ENCODE measurements around the gene MEGF6. TPM values are rescaled to one million over a fixed set of nuclear protein-coding genes. Genes with fewer than 3 reads are reported as not detected.

Gene MEGF6
- total RNA-seq, 5 donors from 2014 or later (not counting 1 experiment from before 2014, with no cell fraction given), result 63.3 to 213 (median 193) TPM

DNA sequence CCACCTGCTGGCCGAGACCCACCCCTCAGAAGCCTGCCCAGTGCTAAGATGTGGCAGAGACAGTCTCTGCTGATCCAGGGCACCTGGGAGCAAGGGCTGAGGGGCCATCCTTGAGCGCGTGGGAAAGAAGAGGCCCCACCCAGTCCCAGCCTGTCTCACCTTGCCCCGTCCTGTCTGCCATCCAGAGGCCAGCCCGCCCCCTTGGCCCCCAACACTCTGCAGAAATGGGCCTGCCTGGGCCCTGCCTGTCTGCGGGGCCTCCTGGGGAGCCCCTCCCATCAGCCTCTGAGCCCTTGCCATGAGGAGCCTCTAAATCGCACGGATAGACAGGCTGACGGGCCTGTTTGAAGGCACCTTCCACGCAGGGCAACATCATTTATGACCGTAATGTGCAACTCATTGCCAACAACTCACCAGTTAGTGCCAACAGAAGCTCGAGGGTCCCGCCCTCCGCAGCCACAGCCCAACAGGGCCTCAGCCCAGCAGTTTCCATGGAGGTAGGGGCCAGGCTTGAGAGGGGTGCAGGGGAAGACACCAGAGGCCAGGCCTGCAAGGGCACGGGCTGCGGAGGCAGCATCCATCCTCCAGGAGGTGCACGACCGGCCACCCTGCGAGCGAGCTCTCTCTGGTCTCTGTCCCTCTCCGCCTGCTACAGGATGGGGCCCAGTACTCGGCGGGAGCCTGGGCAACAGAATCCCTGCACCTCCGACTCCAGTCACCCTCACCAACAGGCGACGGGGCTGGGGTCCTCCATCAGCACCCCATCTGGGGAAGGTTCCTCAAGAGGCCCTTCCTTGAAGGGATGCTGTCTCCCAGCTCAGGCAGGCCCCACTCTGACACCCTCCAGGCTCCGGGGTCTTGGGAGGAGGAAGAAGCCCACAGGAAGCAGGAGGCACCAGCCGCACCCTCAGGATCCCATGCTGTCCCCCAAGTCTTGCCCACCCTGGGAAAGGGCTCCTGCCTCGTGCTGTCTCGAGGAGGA is 78.0 kb downstream of the MEGF6 start:
- Histone ChIP-seq H3K27ac (ENCODE audit: low read length) (no peak overlapping the region), H3K4me1 (ENCODE audit: control insufficient read depth in 1 of 2, extremely low read depth in 1 of 2, insufficient read depth in 2 of 2, low read length in 2 of 2) (peaks cover 6 to 28% of the 10 kb centered on the region in 2 experiments), H3K4me3 (ENCODE audit: control insufficient read depth in 1 of 2, extremely low read depth in 1 of 2, low read length in 1 of 2) (no peak overlapping the region), H3K36me3 (ENCODE audit: control insufficient read depth in 2 of 2, extremely low read depth in 1 of 2, insufficient read depth in 1 of 2, low read length in 1 of 2) (peaks cover 0 to 2% of the 10 kb centered on the region in 2 donors), H3K27me3 (replicated peaks in 1 of 2; ENCODE audit: control insufficient read depth in 2 of 2, extremely low read depth in 1 of 2, insufficient read depth in 2 of 2, low read length in 1 of 2) (peaks cover 0 to 14% of the 10 kb centered on the region in 2 experiments), H3K9me3 (no peaks in the 10 kb centered on the region)
- CTCF ChIA-PET, result no interaction called here
- Mint-ChIP-seq H3K27ac (peak overlapping the region; percentile 44 to 69), H3K27me3 (no peaks in the 10 kb centered on the region), H3K36me3 (no peaks in the 10 kb centered on the region), H3K4me3 (peak overlapping the region in 2 of 3 donors; percentile 24 to 74), H3K9me3 (no peaks in the 10 kb centered on the region), H3K4me1 (peaks cover 16 to 23% (median 18%) of the 10 kb centered on the region in 3 donors)
- ATAC-seq (replicated peaks in 1 of 4), result no peak
- 88% methylated on average over 17 of the region's 30 CpGs for WGBS (ENCODE audit: insufficient coverage)
- POLR2A ChIA-PET, result no interaction called here
- DNase-seq, result no peak

GRCh38 chr1:3531928-3532327 is 79.4 kb downstream of the MEGF6 start:
- CTCF ChIA-PET, result interaction anchor here in 1 of 2 donors (0.6 kb wide), 1 partner anchor 231 kb away, joined by 3 read pairs; no protein-coding TSS in a partner anchor

GRCh38 chr1:3530926-3531818 is 80.1 kb downstream of the MEGF6 start:
- H3K36me3 ChIP-seq (ENCODE audit: control insufficient read depth in 2 of 2, extremely low read depth in 1 of 2, insufficient read depth in 1 of 2, low read length in 1 of 2), result peaks cover 0 to 2% of the 10 kb centered on the region in 2 donors
- Mint-ChIP-seq H3K36me3 (no peaks in the 10 kb centered on the region), H3K27ac (peak overlapping the region; percentile 97 to 98), H3K4me3 (peak overlapping the region; percentile 74 to 85 (median 84)), H3K4me1 (peaks cover 19 to 22% (median 19%) of the 10 kb centered on the region in 3 donors), H3K9me3 (no peaks in the 10 kb centered on the region), H3K27me3 (no peaks in the 10 kb centered on the region)
- peak overlapping the region; percentile 41 for H3K27ac ChIP-seq (ENCODE audit: low read length)
- no peaks in the 10 kb centered on the region for H3K9me3 ChIP-seq
- H3K4me3 ChIP-seq (ENCODE audit: control insufficient read depth in 1 of 2, extremely low read depth in 1 of 2, low read length in 1 of 2), result peak overlapping the region; percentile 71 to 72
- CTCF ChIA-PET, result interaction anchor here in 1 of 2 donors (0.6 kb wide), 1 partner anchor 232 kb away, joined by 3 read pairs; no protein-coding TSS in a partner anchor
- DNase-seq (peak; percentile 53 to 90 (median 74)), ATAC-seq (replicated peaks in 1 of 4) (peak; percentile 85 to 89 (median 87))
- H3K27me3 ChIP-seq (replicated peaks in 1 of 2; ENCODE audit: control insufficient read depth in 2 of 2, extremely low read depth in 1 of 2, insufficient read depth in 2 of 2, low read length in 1 of 2), result peaks cover 0 to 6% of the 10 kb centered on the region in 2 experiments
- POLR2A ChIA-PET, result no interaction called here
- peaks cover 6 to 35% of the 10 kb centered on the region in 2 experiments for H3K4me1 ChIP-seq (ENCODE audit: control insufficient read depth in 1 of 2, extremely low read depth in 1 of 2, insufficient read depth in 2 of 2, low read length in 2 of 2)
- 3% methylated on average over 77 of the region's 96 CpGs for whole genome bisulfite sequencing (ENCODE audit: insufficient coverage)

More at GRCh38 chr1:3531928-3532327, 79.4 kb downstream of the MEGF6 start:
- WGBS (ENCODE audit: insufficient coverage), result 83% methylated on average over 10 of the region's 10 CpGs
- H3K4me1 Mint-ChIP-seq, result peaks cover 18 to 22% (median 19%) of the 10 kb centered on the region in 3 donors
- Histone ChIP-seq H3K36me3 (ENCODE audit: control insufficient read depth in 2 of 2, extremely low read depth in 1 of 2, insufficient read depth in 1 of 2, low read length in 1 of 2) (peaks cover 0 to 2% of the 10 kb centered on the region in 2 donors), H3K27me3 (replicated peaks in 1 of 2; ENCODE audit: control insufficient read depth in 2 of 2, extremely low read depth in 1 of 2, insufficient read depth in 2 of 2, low read length in 1 of 2) (peaks cover 0 to 6% of the 10 kb centered on the region in 2 experiments), H3K9me3 (no peaks in the 10 kb centered on the region), H3K4me1 (ENCODE audit: control insufficient read depth in 1 of 2, extremely low read depth in 1 of 2, insufficient read depth in 2 of 2, low read length in 2 of 2) (peaks cover 6 to 35% of the 10 kb centered on the region in 2 experiments), H3K27ac (ENCODE audit: low read length) (no peak overlapping the region), H3K4me3 (ENCODE audit: control insufficient read depth in 1 of 2, extremely low read depth in 1 of 2, low read length in 1 of 2) (no peak overlapping the region)
- peak overlapping the region in 1 of 3 donors; percentile 74 for H3K4me3 Mint-ChIP-seq
- H3K27me3 Mint-ChIP-seq, result no peaks in the 10 kb centered on the region
- H3K36me3 Mint-ChIP-seq, result no peaks in the 10 kb centered on the region
- POLR2A ChIA-PET, result no interaction called here
- DNase-seq, result peak in 1 of 35 experiments; percentile 8
- peak overlapping the region; percentile 71 to 97 for H3K27ac Mint-ChIP-seq
- no peak for ATAC-seq (replicated peaks in 1 of 4)
- H3K9me3 Mint-ChIP-seq, result no peaks in the 10 kb centered on the region

- Mint-ChIP-seq H3K4me1 (peaks cover 19 to 22% (median 19%) of the 10 kb centered on the region in 3 donors), H3K4me3 (peak overlapping the region; percentile 74 to 85 (median 82)), H3K9me3 (no peaks in the 10 kb centered on the region), H3K27me3 (no peaks in the 10 kb centered on the region), H3K27ac (peak overlapping the region; percentile 85 to 86), H3K36me3 (no peaks in the 10 kb centered on the region)
- H3K4me3 ChIP-seq (ENCODE audit: control insufficient read depth in 1 of 2, extremely low read depth in 1 of 2, low read length in 1 of 2), result peak overlapping the region; percentile 71 to 72
- peaks cover 0 to 2% of the 10 kb centered on the region in 2 donors for H3K36me3 ChIP-seq (ENCODE audit: control insufficient read depth in 2 of 2, extremely low read depth in 1 of 2, insufficient read depth in 1 of 2, low read length in 1 of 2)
- DNase-seq (peak in 4 of 35 experiments; percentile 8 to 34 (median 16)), ATAC-seq (replicated peaks in 1 of 4) (no peak)
- peaks cover 0 to 6% of the 10 kb centered on the region in 2 experiments for H3K27me3 ChIP-seq (replicated peaks in 1 of 2; ENCODE audit: control insufficient read depth in 2 of 2, extremely low read depth in 1 of 2, insufficient read depth in 2 of 2, low read length in 1 of 2)
- WGBS (ENCODE audit: insufficient coverage), result 44% methylated on average over 27 of the region's 32 CpGs
- H3K4me1 ChIP-seq (ENCODE audit: control insufficient read depth in 1 of 2, extremely low read depth in 1 of 2, insufficient read depth in 2 of 2, low read length in 2 of 2), result peaks cover 6 to 40% of the 10 kb centered on the region in 2 experiments
- H3K9me3 ChIP-seq, result no peaks in the 10 kb centered on the region
- peak overlapping the region; percentile 41 for H3K27ac ChIP-seq (ENCODE audit: low read length)
- CTCF ChIA-PET, result no interaction called here
- POLR2A ChIA-PET, result no interaction called here
Measured at GRCh38 chr1:3530086-3530925, 81.0 kb downstream of the MEGF6 start.

- ChIA-PET CTCF (no interaction called here), POLR2A (no interaction called here)
- DNase-seq (no peak), ATAC-seq (replicated peaks in 1 of 4) (no peak)
- Mint-ChIP-seq H3K9me3 (no peaks in the 10 kb centered on the region), H3K27ac (peak overlapping the region; percentile 22 to 36), H3K36me3 (no peaks in the 10 kb centered on the region), H3K4me1 (peaks cover 19 to 22% (median 19%) of the 10 kb centered on the region in 3 donors), H3K4me3 (peak overlapping the region; percentile 74 to 85 (median 82)), H3K27me3 (no peaks in the 10 kb centered on the region)
- 83% methylated on average over 17 of the region's 17 CpGs for whole genome bisulfite sequencing (ENCODE audit: insufficient coverage)
- Histone ChIP-seq H3K27ac (ENCODE audit: low read length) (no peak overlapping the region), H3K4me1 (ENCODE audit: control insufficient read depth in 1 of 2, extremely low read depth in 1 of 2, insufficient read depth in 2 of 2, low read length in 2 of 2) (peaks cover 6 to 40% of the 10 kb centered on the region in 2 experiments), H3K27me3 (replicated peaks in 1 of 2; ENCODE audit: control insufficient read depth in 2 of 2, extremely low read depth in 1 of 2, insufficient read depth in 2 of 2, low read length in 1 of 2) (peaks cover 0 to 6% of the 10 kb centered on the region in 2 experiments), H3K9me3 (no peaks in the 10 kb centered on the region), H3K36me3 (ENCODE audit: control insufficient read depth in 2 of 2, extremely low read depth in 1 of 2, insufficient read depth in 1 of 2, low read length in 1 of 2) (peaks cover 0 to 2% of the 10 kb centered on the region in 2 donors), H3K4me3 (ENCODE audit: control insufficient read depth in 1 of 2, extremely low read depth in 1 of 2, low read length in 1 of 2) (no peak overlapping the region)
Measured at GRCh38 chr1:3529099-3529729, 82.1 kb downstream of the MEGF6 start.
